GM19099 (cell line): ENCODE measurements around the gene VSTM4.

Experiments
- POLR2A ChIP-seq: IDR thresholded peaks from 3 replicates; pipeline ENCODE4 v1.6.1; 2011; ENCODE audit warnings: low read depth; ENCODE audit not compliant: insufficient read length; ENCODE audit errors: extremely low read depth

The VSTM4 gene

GRCh38 chr10:49036638-49037037 lies 78.7 kb downstream of the VSTM4 start:
- TF ChIP-seq POLR2A = no peak

GRCh38 chr10:49035920-49036319 lies 79.4 kb downstream of the VSTM4 start:
- TF ChIP-seq POLR2A = no peak

- no peak for TF ChIP-seq POLR2A
These were observed 80.4 kb downstream of the VSTM4 start for GRCh38 chr10:49034925-49035324.

GRCh38 chr10:49033939-49034338 lies 81.4 kb downstream of the VSTM4 start:
- no peak for TF ChIP-seq POLR2A

GRCh38 chr10:49029666-49030065 lies 85.7 kb downstream of the VSTM4 start:
- no peak for TF ChIP-seq POLR2A

- no peak for TF ChIP-seq POLR2A
These were observed 86.7 kb downstream of the VSTM4 start for GRCh38 chr10:49028639-49029038.

- TF ChIP-seq POLR2A = no peak
These were observed 89.9 kb downstream of the VSTM4 start for GRCh38 chr10:49025347-49025983.

GRCh38 chr10:49024484-49024883 lies 90.8 kb downstream of the VSTM4 start:
- no peak for TF ChIP-seq POLR2A

GRCh38 chr10:49023752-49024151 lies 91.6 kb downstream of the VSTM4 start:
- no peak for TF ChIP-seq POLR2A

GRCh38 chr10:49023071-49023470 lies 92.3 kb downstream of the VSTM4 start:
- no peak for TF ChIP-seq POLR2A

- TF ChIP-seq POLR2A = no peak
These were observed 93.6 kb downstream of the VSTM4 start for GRCh38 chr10:49021685-49022084.

- no peak for TF ChIP-seq POLR2A
These were observed 99.6 kb downstream of the VSTM4 start for GRCh38 chr10:49015700-49016099.

GRCh38 chr10:49012603-49013002 lies 102.7 kb downstream of the VSTM4 start:
- TF ChIP-seq POLR2A = no peak

- no peak for TF ChIP-seq POLR2A
These were observed 103.6 kb downstream of the VSTM4 start for GRCh38 chr10:49011756-49012155.

GRCh38 chr10:49010865-49011264 lies 104.5 kb downstream of the VSTM4 start:
- no peak for TF ChIP-seq POLR2A

GRCh38 chr10:49010295-49010694 lies 105.0 kb downstream of the VSTM4 start:
- no peak for TF ChIP-seq POLR2A
